GM19238 (cell line): ENCODE measurements around the gene NNAT.
"Not testable (repeated sequence)": the region's sequence is repeated elsewhere in the genome, so short reads cannot be mapped to it uniquely, and the experiment has no call there.

Source experiments
- DNase-seq: peaks from one replicate; pipeline ENCODE4 v3.0.0; 2011; ENCODE audit warnings: low spot score; ENCODE audit not compliant: insufficient read length

Gene NNAT

GRCh38 chr20:37521061-37521771 is at the start of gene NNAT:
TSS of gene NNAT (plus strand) at chr20:37521250. CDS start at chr20:37521332, 82 bp downstream.
- DNase-seq = no peak

GRCh38 chr20:37471741-37472235 is 49.3 kb upstream of the NNAT start:
- no peak for DNase-seq

GRCh38 chr20:37472435-37472834 is 48.6 kb upstream of the NNAT start:
- DNase-seq = not testable (repeated sequence)

GRCh38 chr20:37473249-37474000 is 47.6 kb upstream of the NNAT start:
- no peak for DNase-seq

- DNase-seq = no peak
Measured at GRCh38 chr20:37474386-37474785, 46.7 kb upstream of the NNAT start.

GRCh38 chr20:37475252-37475651 is 45.8 kb upstream of the NNAT start:
- no peak for DNase-seq

- no peak for DNase-seq
Measured at GRCh38 chr20:37477041-37477440, 44.0 kb upstream of the NNAT start.

- DNase-seq = no peak
Measured at GRCh38 chr20:37479266-37479665, 41.8 kb upstream of the NNAT start.

- no peak for DNase-seq
Measured at GRCh38 chr20:37479925-37480691, 40.9 kb upstream of the NNAT start.

- no peak for DNase-seq
Measured at GRCh38 chr20:37480919-37481318, 40.1 kb upstream of the NNAT start.

- DNase-seq = no peak
Measured at GRCh38 chr20:37481610-37482009, 39.4 kb upstream of the NNAT start.

- DNase-seq = no peak
Measured at GRCh38 chr20:37484331-37484730, 36.7 kb upstream of the NNAT start.

- DNase-seq = not testable (repeated sequence)
Measured at GRCh38 chr20:37486209-37486608, 34.8 kb upstream of the NNAT start.

GRCh38 chr20:37490663-37491350 is 30.2 kb upstream of the NNAT start:
- DNase-seq = no peak

GRCh38 chr20:37492096-37492625 is 28.9 kb upstream of the NNAT start:
- DNase-seq = no peak

- DNase-seq = no peak
Measured at GRCh38 chr20:37492945-37493344, 28.1 kb upstream of the NNAT start.

GRCh38 chr20:37494301-37494700 is 26.7 kb upstream of the NNAT start:
- no peak for DNase-seq

- no peak for DNase-seq
Measured at GRCh38 chr20:37494796-37495195, 26.3 kb upstream of the NNAT start.

GRCh38 chr20:37498066-37498665 is 22.9 kb upstream of the NNAT start:
- DNase-seq = no peak

GRCh38 chr20:37500311-37500710 is 20.7 kb upstream of the NNAT start:
- DNase-seq = no peak

- no peak for DNase-seq
Measured at GRCh38 chr20:37501940-37502339, 19.1 kb upstream of the NNAT start.
